Fibroblast of lung (primary cell): ENCODE measurements around the gene PNPLA7. TPM values are rescaled to one million over a fixed set of nuclear protein-coding genes. Genes with fewer than 3 reads are reported as not detected.
"Not testable (repeated sequence)": the region's sequence is repeated elsewhere in the genome, so short reads cannot be mapped to it uniquely, and the experiment has no call there.

Experiments
- DNase-seq, 2 donors: peaks; one replicate each; pipeline versions ENCODE4 v3.0.0 to v3.0.0-alpha.2; 2010; ENCODE audit warnings: low read depth in 2 of 2
- H2AFZ ChIP-seq: 2 replicates; pipeline ENCODE4 v1.5.1; 2012; ENCODE audit warnings: low read length, control low read depth, inconsistent platforms
- H3K27ac ChIP-seq: 2 replicates; pipeline ENCODE4 v1.5.1; 2011; ENCODE audit warnings: low read length, control low read depth; ENCODE audit not compliant: insufficient read depth
- H3K27me3 ChIP-seq: 2 replicates; pipeline ENCODE4 v1.5.1; 2011; ENCODE audit warnings: mild to moderate bottlenecking, low read length; ENCODE audit not compliant: control insufficient read depth, insufficient read depth
- H3K36me3 ChIP-seq: 2 replicates; pipeline ENCODE4 v1.5.1; 2011; ENCODE audit warnings: low read length; ENCODE audit not compliant: control insufficient read depth, insufficient read depth
- H3K4me1 ChIP-seq: 2 replicates; pipeline ENCODE4 v1.5.1; 2011; ENCODE audit warnings: low read length; ENCODE audit not compliant: control insufficient read depth, insufficient read depth; ENCODE audit errors: extremely low read depth
- H3K4me2 ChIP-seq: 2 replicates; pipeline ENCODE4 v1.5.1; 2011; ENCODE audit warnings: low read length, control low read depth; ENCODE audit not compliant: insufficient read depth; ENCODE audit errors: extremely low read depth
- H3K4me3 ChIP-seq, 4 experiments: fragments of 200-600 bp in 1 of 4; sonication (generic) in 1 of 4; replicated peaks in 1 of 4; 2 replicates each; pipeline ENCODE4 v1.5.1; 2011 to 2016; ENCODE audit warnings: low read length in 4 of 4, low read depth in 3 of 4, mild to moderate bottlenecking in 3 of 4, control low read depth in 2 of 4, inconsistent platforms in 1 of 4, mixed read lengths in 1 of 4; ENCODE audit not compliant: insufficient read depth in 1 of 4; ENCODE audit errors: control extremely low read depth in 1 of 4
- H3K79me2 ChIP-seq: 2 replicates; pipeline ENCODE4 v1.5.1; 2012; ENCODE audit warnings: mild to moderate bottlenecking, low read length, inconsistent platforms; ENCODE audit not compliant: control insufficient read depth, insufficient read depth
- H3K9ac ChIP-seq: 2 replicates; pipeline ENCODE4 v1.5.1; 2011; ENCODE audit warnings: mild to moderate bottlenecking, low read length, control low read depth; ENCODE audit not compliant: insufficient read depth
- H3K9me3 ChIP-seq: 2 replicates; pipeline ENCODE4 v1.5.1; 2012; ENCODE audit warnings: low read depth, low read length; ENCODE audit not compliant: control insufficient read depth, insufficient read depth
- H4K20me1 ChIP-seq: 2 replicates; pipeline ENCODE4 v1.5.1; 2011; ENCODE audit warnings: low read length; ENCODE audit not compliant: control insufficient read depth, insufficient read depth; ENCODE audit errors: extremely low read depth
- EZH2 ChIP-seq: IDR thresholded peaks from 2 replicates; pipeline ENCODE4 v1.5.1; 2012; ENCODE audit warnings: low read length, control low read depth, mild to moderate bottlenecking; ENCODE audit errors: missing control alignments
- polyA minus RNA-seq: library from RNA; depleted of rRNA, polyadenylated mRNA; stranded (reverse); fragments of >200 nt; gene quantifications from 2 replicates; pipeline ENCODE4 v1.2.3, GENCODE V29; 2011; ENCODE audit warnings: low replicate concordance
- polyA plus RNA-seq, 2 donors: library from polyadenylated mRNA; depleted of rRNA in 1 of 2; stranded (reverse) in 1 of 2; unstranded in 1 of 2; fragments of >200 nt; gene quantifications; 2 replicates each; pipeline ENCODE4 v1.2.1, GENCODE V29; 2011 to 2012; ENCODE audit warnings: missing spikeins in 1 of 2
- total RNA-seq: library from RNA; depleted of rRNA; stranded (reverse); fragments of >200 nt; gene quantifications from 2 replicates; pipeline ENCODE4 v1.2.1, GENCODE V29; 2014
- TF ChIP-seq, protein P1 (sequence below), 2 donors: IDR thresholded peaks in 1 of 2; conservative IDR thresholded peaks in 1 of 2; 1 replicate in 1 of 2; 2 replicates in 1 of 2; pipeline ENCODE4 v1.5.1; 2011 to 2012; ENCODE audit warnings: low read length in 2 of 2, control low read depth in 1 of 2, inconsistent platforms in 1 of 2, low read depth in 1 of 2, mild to moderate bottlenecking in 1 of 2

PNPLA7 gene
- 1.3 and 3.0 TPM in 2 replicates for total RNA-seq
- polyA plus RNA-seq: 0.20 and 0.23 TPM in 2 replicates
- polyA plus RNA-seq (2012): 0.62 and 0.75 TPM in 2 replicates
- 0.90 and 1.2 TPM in 2 replicates for polyA minus RNA-seq

DNA sequence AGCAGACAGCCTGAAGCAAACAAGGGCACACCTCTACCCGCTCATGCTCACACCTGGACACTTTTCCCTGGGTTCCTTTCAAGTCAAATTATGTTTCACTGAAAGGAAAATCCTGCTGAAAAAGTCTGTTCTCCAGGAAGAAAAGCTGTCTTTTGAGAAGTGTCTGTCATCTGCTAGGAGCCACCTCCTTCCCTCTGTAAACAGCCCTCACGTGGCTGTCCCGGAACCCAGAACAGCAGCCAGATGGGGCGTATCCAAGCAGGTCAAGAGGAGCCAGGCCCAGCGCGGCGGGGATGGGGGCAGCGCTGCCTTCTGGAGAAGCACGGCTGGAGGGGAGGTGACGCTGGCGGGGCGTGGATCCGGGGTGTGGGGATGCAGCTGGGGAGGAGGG is at the start of gene PNPLA7:
TSS of gene PNPLA7 (minus strand) at position 172 of the 391 bp plus-strand sequence. CDS start 205 bp downstream, outside the sequence.
- peak within 1 kb of the TSS; percentile 19 for H2AFZ ChIP-seq
- H3K27ac ChIP-seq: peak within 1 kb of the TSS; percentile 50
- no peaks in the 10 kb centered on the region for H3K9me3 ChIP-seq
- H3K9ac ChIP-seq: peak within 1 kb of the TSS; percentile 53
- peak; percentile 60 to 75 for DNase-seq
- peaks cover 6% of the 10 kb centered on the region for H3K4me1 ChIP-seq
- peaks cover 4% of the 10 kb centered on the region for H3K79me2 ChIP-seq
- peak within 1 kb of the TSS; percentile 45 to 66 (median 62) for H3K4me3 ChIP-seq
- H3K36me3 ChIP-seq: peaks cover 5% of the 10 kb centered on the region
- TF ChIP-seq, protein P1, sequence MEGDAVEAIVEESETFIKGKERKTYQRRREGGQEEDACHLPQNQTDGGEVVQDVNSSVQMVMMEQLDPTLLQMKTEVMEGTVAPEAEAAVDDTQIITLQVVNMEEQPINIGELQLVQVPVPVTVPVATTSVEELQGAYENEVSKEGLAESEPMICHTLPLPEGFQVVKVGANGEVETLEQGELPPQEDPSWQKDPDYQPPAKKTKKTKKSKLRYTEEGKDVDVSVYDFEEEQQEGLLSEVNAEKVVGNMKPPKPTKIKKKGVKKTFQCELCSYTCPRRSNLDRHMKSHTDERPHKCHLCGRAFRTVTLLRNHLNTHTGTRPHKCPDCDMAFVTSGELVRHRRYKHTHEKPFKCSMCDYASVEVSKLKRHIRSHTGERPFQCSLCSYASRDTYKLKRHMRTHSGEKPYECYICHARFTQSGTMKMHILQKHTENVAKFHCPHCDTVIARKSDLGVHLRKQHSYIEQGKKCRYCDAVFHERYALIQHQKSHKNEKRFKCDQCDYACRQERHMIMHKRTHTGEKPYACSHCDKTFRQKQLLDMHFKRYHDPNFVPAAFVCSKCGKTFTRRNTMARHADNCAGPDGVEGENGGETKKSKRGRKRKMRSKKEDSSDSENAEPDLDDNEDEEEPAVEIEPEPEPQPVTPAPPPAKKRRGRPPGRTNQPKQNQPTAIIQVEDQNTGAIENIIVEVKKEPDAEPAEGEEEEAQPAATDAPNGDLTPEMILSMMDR (conservative IDR thresholded peaks at IDR 0.05 in 1 of 2, IDR thresholded peaks at IDR 0.05 in 1 of 2; ENCODE audit: low read depth in 1 of 2, low read length in 2 of 2): no peak
- no peak for TF ChIP-seq EZH2
- H3K4me2 ChIP-seq: peak within 1 kb of the TSS; percentile 54
- no peaks in the 10 kb centered on the region for H3K27me3 ChIP-seq
- H4K20me1 ChIP-seq: no peaks in the 10 kb centered on the region

DNA sequence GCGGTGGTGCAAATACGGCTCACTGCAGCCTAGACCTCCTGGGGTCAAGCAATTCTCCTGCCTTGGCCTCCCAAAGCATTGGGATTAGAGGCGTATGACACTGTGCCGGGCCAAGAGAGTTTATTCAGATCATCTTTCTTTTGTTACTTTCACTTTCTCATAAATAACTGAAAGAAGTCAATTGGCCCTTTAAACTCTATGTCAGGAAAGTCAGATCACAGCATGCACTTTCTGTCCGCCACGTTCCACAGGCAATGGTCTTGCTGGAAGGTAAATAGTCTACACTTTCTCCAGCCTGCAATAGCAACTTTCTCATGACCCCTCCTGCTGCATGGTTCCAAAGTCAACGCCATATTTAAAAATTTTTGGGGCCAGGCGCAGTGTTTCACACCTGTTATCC is 48.7 kb upstream of the PNPLA7 start:
- no peak overlapping the region for H3K4me2 ChIP-seq
- no peaks in the 10 kb centered on the region for H3K9me3 ChIP-seq
- H3K79me2 ChIP-seq: no peaks in the 10 kb centered on the region
- H3K4me1 ChIP-seq: no peaks in the 10 kb centered on the region
- peaks cover 4% of the 10 kb centered on the region for H3K27me3 ChIP-seq
- no peaks in the 10 kb centered on the region for H4K20me1 ChIP-seq
- H3K27ac ChIP-seq: no peak overlapping the region
- no peak for TF ChIP-seq EZH2
- TF ChIP-seq, protein P1 (conservative IDR thresholded peaks at IDR 0.05 in 1 of 2, IDR thresholded peaks at IDR 0.05 in 1 of 2; ENCODE audit: low read depth in 1 of 2, low read length in 2 of 2): no peak
- DNase-seq: no peak
- no peak overlapping the region for H3K9ac ChIP-seq
- H3K4me3 ChIP-seq: no peak overlapping the region
- no peak overlapping the region for H2AFZ ChIP-seq
- no peaks in the 10 kb centered on the region for H3K36me3 ChIP-seq

DNA sequence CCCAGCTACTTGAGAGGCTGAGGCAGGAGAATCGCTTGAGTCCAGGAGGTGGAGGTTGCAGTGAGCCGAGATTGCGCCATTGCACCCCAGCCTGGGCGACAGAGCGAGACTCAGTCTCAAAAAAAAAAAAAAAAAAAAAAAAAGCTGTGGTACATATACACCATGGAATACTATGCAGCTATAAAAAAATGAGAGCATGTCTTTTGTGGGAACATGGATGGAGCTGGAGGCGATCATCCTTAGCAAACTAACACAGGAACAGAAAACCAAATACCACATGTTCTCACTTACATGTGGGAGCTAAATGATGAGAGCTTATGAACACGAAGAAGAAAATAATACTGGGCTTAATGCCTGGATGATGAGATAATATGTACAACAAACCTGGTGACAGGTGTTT is 46.4 kb upstream of the PNPLA7 start:
- H3K9me3 ChIP-seq, H2AFZ ChIP-seq, H3K4me2 ChIP-seq, H3K27me3 ChIP-seq, H4K20me1 ChIP-seq, H3K27ac ChIP-seq, H3K36me3 ChIP-seq, H3K4me3 ChIP-seq, H3K4me1 ChIP-seq, H3K9ac ChIP-seq, H3K79me2 ChIP-seq, DNase-seq: not testable (repeated sequence)
